H7 (cell line): ENCODE data around the gene OR13C4. TPM values are rescaled to one million over a fixed set of nuclear protein-coding genes. Genes with fewer than 3 reads are reported as not detected.

Experiments
- DNase-seq: peaks from one replicate; pipeline ENCODE4 v3.0.0; 2012
- H3K27me3 ChIP-seq: 2 replicates; pipeline ENCODE4 v1.6.0; 2011; ENCODE audit warnings: mild to moderate bottlenecking, low read length; ENCODE audit not compliant: control insufficient read depth, insufficient read depth
- H3K36me3 ChIP-seq: replicated peaks from 2 replicates; pipeline ENCODE4 v1.5.1; 2011; ENCODE audit warnings: low read length; ENCODE audit not compliant: control insufficient read depth, insufficient read depth
- H3K4me3 ChIP-seq: 2 replicates; pipeline ENCODE4 v1.5.1; 2011; ENCODE audit warnings: low read depth, mild to moderate bottlenecking, control low read depth, low read length, moderate library complexity; ENCODE audit not compliant: insufficient read depth
- total RNA-seq: library from RNA; depleted of rRNA; stranded (reverse); fragments of >200 nt; shearing (Covaris generic); gene quantifications from 2 replicates; pipeline ENCODE4 v1.2.3, GENCODE V29; 2014; rRNA removed

The OR13C4 gene
- total RNA-seq, 1 experiment from 2014 or later, result not detected

DNA sequence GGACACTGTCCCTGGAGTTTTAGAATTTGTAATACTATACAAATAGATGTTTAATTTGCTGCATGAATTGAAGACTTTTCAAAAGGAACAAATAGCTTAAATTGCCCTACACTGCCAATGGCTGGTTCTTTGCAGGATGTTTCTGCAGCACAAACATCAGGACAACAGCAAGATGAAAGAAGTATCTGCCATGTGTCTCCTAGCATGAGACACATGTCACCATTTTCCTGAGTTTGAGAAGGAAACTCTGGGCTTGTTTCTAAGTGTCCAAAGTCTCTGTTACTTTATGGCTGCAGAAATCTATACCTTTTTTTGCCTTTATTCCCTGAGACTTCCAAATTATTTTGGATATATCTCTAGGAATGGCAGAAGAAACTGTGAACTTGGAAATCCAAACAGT is 23.6 kb downstream of the OR13C4 start:
- Histone ChIP-seq H3K27me3 (no peaks in the 10 kb centered on the region), H3K36me3 (no peaks in the 10 kb centered on the region), H3K4me3 (no peak overlapping the region)
- DNase-seq, result no peak

GRCh38 chr9:104494808-104495207 is 32.2 kb downstream of the OR13C4 start:
- no peak overlapping the region for H3K4me3 ChIP-seq
- DNase-seq, result peak; percentile 52
- H3K36me3 ChIP-seq, result no peaks in the 10 kb centered on the region
- H3K27me3 ChIP-seq, result no peaks in the 10 kb centered on the region

GRCh38 chr9:104485014-104485413 is 42.0 kb downstream of the OR13C4 start:
- Histone ChIP-seq H3K4me3 (no peak overlapping the region), H3K36me3 (no peaks in the 10 kb centered on the region), H3K27me3 (no peaks in the 10 kb centered on the region)
- DNase-seq, result no peak

DNA sequence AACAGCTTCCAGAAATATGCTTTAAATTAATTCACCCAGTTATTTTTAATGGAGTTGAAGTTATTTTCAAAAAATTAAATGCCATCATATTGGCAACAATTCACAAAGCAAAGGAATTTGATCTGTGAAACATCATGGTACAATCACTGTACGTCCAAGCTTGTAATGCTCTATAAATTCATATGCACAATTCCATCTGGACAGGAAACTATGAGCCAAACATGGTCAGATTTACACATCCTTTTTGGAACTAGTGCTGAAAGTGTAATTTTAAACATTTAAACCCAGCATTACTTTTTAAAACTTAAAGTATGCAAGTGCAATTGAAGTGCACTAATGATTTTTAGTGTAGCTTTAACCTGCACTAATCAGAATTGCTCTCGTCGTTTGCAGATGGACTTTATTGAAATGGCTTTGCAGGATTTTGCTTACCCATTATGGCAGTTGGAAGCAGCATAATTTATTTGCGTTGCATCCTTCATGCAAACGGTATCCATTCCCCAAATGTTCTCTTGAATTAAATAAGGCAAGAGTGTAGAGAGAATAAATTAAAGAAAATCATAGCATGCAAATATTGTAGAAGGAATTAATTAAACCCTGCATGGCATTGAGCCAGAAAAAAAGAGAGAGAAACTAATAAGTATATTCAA is 44.0 kb downstream of the OR13C4 start:
- H3K36me3 ChIP-seq, result no peaks in the 10 kb centered on the region
- no peak for DNase-seq
- H3K27me3 ChIP-seq, result no peaks in the 10 kb centered on the region
- no peak overlapping the region for H3K4me3 ChIP-seq

Other genes starting within 250 kb of the OR13C4 start
- gene OR13F1, start 22.9 kb downstream of the OR13C4 start, total RNA-seq, result not detected in 2 replicates
- not detected in 2 replicates for gene OR13C3, start 9.6 kb upstream of the OR13C4 start, total RNA-seq
- gene OR13C8, start 42.0 kb upstream of the OR13C4 start, total RNA-seq, result not detected in 2 replicates
- not detected in 2 replicates for gene OR13C5, start 72.2 kb upstream of the OR13C4 start, total RNA-seq
- gene OR13C2, start 78.4 kb upstream of the OR13C4 start, total RNA-seq, result not detected in 2 replicates
- gene OR13C9, start 91.0 kb upstream of the OR13C4 start, total RNA-seq, result not detected in 2 replicates
- gene OR13D1, start 167.3 kb upstream of the OR13C4 start, total RNA-seq, result not detected in 2 replicates
- 19.0 and 20.4 TPM in 2 replicates for gene NIPSNAP3A, start 220.5 kb upstream of the OR13C4 start, total RNA-seq
- gene NIPSNAP3B, start 236.9 kb upstream of the OR13C4 start, total RNA-seq, result 0.59 and 0.81 TPM in 2 replicates